Suppressor macrophage (primary cell): ENCODE results near the gene TFF3.
"Not testable (repeated sequence)": the region's sequence is repeated elsewhere in the genome, so short reads cannot be mapped to it uniquely, and the experiment has no call there.

ENCODE experiments used
- DNase-seq, 4 experiments: peaks; one replicate each; pipeline ENCODE4 v3.0.0-alpha.2; 2020 to 2022

Gene TFF3

GRCh38 chr21:42303443-42303842, 11.8 kb downstream of the TFF3 start:
- DNase-seq = no peak

GRCh38 chr21:42302794-42303193, 12.4 kb downstream of the TFF3 start:
- DNase-seq = no peak

- DNase-seq = no peak
Observed at GRCh38 chr21:42302076-42302650, 13.0 kb downstream of the TFF3 start.

GRCh38 chr21:42301371-42302075, 13.7 kb downstream of the TFF3 start:
- peak; percentile 24 to 69 (median 56) for DNase-seq

DNA sequence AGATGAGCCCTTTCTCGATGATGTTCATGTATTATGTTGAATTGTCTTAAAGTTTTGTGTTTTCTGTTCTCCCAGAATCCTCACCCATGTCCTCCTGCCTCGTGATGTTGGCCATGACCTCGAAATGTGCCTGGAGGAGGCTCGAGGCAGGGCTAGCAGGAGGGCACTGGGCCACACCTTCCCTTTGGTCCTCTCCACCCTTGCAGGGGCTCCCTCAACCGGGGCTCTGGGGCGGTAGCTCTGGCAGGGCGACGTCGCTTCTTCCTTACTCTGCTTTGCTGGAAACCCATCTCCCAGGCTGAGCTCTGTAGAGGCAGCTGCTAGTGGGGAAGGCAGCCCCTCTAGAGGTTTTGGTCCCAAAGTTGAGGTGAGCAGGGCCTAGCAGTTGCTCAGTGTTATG, 14.3 kb downstream of the TFF3 start:
- DNase-seq = no peak

- DNase-seq = no peak
Observed at GRCh38 chr21:42300045-42300583, 15.1 kb downstream of the TFF3 start.

DNA sequence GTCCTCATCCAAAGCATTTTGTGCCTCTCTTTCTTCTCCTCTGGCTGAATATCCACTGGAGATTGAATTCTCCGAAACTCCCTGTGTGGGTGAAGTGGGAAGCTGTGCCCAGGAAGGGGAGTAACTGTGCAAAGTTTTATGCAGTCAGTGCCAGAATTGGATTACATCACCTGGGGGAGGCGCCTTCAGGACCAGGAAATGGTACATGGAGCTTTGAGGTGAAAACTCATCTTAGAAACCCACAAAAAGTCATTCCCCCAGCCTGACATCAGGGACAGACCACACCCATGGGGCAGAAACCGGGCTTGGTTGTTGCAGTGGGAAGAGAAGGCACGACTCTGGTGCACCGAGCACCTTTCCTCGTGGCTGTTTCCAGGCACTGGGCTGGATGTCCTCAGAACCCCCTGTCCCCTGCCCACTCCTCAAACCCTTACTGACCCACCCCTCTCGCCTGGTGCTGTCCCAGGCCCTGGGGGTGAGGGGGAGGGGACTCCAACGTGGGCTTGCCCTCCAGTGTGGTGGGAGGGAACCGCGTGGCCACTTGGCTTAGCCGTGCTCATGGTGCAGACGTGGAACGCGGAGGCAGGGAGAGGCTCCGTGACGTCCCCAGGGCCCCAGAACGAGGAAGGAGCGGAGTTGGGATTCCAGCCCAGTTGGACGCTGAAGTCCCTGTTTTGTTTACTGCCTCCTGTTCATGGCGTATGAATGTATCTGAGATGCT, 15.7 kb downstream of the TFF3 start:
- DNase-seq = peak in 3 of 4 experiments; percentile 45 to 50 (median 47)

GRCh38 chr21:42298657-42299056, 16.6 kb downstream of the TFF3 start:
- no peak for DNase-seq

GRCh38 chr21:42298237-42298636, 17.0 kb downstream of the TFF3 start:
- no peak for DNase-seq

- no peak for DNase-seq
Observed at GRCh38 chr21:42297377-42297776, 17.8 kb downstream of the TFF3 start.

DNA sequence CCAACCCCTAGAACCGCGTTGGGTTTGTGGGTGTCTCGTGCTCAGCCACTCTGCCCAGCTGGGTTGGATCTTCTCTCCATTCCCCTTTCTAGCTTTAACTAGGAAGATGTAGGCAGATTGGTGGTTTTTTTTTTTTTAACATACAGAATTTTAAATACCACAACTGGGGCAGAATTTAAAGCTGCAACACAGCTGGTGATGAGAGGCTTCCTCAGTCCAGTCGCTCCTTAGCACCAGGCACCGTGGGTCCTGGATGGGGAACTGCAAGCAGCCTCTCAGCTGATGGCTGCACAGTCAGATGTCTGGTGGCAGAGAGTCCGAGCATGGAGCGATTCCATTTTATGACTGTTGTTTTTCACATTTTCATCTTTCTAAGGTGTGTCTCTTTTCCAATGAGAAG, 18.7 kb downstream of the TFF3 start:
- DNase-seq = peak; percentile 62 to 82 (median 76)

DNA sequence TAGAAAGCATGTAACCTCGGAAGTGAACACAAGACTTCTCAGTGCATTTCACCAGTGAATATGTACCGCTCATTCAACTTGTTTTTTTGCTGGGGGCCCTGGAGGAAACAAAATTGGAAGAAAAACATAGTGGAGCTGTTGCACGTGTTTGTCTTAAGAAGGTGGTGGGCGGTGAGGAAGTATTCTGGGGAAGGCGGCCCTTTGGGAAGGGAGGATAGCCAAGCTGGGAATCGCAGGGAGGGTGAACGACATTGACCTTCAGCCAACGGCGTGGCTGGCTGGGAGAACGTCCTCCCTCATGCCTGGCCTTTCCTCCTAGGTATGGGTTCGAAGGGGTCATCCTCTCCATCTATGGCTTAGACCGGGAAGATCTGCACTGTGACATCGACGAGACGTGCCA, 19.4 kb downstream of the TFF3 start:
- DNase-seq = peak in 3 of 4 experiments; percentile 39 to 59 (median 46)

DNA sequence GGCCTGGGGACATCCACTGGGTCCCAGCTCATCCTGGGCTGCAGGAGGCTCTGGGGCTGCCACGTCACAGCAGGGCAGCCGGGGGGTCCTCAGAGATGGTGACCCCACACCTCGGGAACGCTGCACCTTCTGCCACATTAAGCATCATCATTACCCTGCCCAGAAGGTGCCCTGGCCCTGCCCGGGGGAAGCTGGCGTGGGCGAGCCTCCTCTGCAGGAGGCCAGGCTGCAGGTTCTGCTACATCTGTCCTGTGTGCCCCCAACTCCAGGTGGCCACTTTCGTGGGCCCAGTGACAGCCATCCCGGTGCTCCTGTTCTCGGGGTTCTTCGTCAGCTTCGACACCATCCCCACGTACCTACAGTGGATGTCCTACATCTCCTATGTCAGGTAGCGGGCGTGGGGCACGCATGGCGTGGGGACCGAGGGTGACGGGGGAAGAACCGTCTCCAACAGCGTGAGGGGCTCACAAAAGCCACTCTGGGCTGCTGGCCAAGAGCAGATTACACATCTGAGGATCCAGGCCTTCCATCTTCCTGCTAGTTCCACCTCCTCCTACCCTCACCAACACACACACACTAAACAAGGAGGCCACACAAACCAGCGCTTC, 20.8 kb downstream of the TFF3 start:
- DNase-seq = no peak

- no peak for DNase-seq
Observed at GRCh38 chr21:42293649-42294272, 21.4 kb downstream of the TFF3 start.

GRCh38 chr21:42292563-42293142, 22.6 kb downstream of the TFF3 start:
- not testable (repeated sequence) for DNase-seq

- no peak for DNase-seq
Observed at GRCh38 chr21:42291751-42292562, 23.3 kb downstream of the TFF3 start.

- no peak for DNase-seq
Observed at GRCh38 chr21:42291003-42291750, 24.0 kb downstream of the TFF3 start.

DNA sequence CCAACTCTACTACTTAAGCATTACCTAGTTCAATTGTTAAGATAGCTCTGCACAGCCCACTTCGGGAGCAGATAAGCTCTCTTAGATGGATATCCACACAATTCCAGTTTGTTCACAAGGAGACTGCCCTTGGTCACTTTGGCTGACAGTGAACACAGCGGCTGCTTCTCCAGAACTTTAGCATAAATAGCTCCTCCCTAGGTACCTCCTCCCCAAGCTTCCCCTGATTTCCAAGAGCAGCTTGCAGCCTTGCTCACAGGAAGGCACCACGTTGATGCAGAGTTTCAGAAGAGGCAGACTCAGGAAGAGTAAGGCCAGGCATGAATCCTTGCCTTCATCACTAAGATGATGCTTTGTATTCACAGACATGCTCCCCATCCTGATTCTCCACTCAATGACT, 24.7 kb downstream of the TFF3 start:
- DNase-seq = peak; percentile 24 to 52 (median 40)

GRCh38 chr21:42289926-42290325, 25.3 kb downstream of the TFF3 start:
- DNase-seq = peak; percentile 84 to 96 (median 92)

DNA sequence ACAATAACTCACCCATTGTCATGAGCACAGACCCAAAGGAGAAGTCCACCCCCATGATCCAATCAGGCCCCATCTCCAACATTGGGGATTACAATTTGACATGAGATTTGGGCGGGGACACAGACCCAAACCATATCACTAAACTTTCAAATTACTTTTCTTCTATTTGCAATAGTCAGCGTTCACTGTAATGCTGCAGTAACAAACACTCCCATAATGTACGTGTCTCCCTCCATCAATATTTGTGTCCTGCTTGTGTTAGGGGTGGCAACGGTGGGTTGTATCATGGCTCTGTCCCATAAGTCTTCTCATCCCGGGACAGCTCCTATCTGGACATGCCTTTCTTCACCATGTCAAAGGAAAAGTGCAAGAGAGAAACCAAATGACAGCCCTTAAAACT, 26.2 kb downstream of the TFF3 start:
- no peak for DNase-seq
